GM03348 (cell line): ENCODE measurements around the gene GLIPR2.
"Not testable (repeated sequence)": the region's sequence is repeated elsewhere in the genome, so short reads cannot be mapped to it uniquely, and the experiment has no call there.

ENCODE experiments used
- DNase-seq: peaks from one replicate; pipeline ENCODE4 v3.0.0; 2012; ENCODE audit warnings: low spot score

Gene GLIPR2

GRCh38 chr9:36136272-36136893, at the start of gene GLIPR2:
Gene GLIPR2 (plus strand): TSS chr9:36136733. CDS start chr9:36136779, 46 bp downstream.
- peak; percentile 97 for DNase-seq

GRCh38 chr9:36087054-36087453, 49.5 kb upstream of the GLIPR2 start:
- not testable (repeated sequence) for DNase-seq

- DNase-seq, result no peak
Observed at GRCh38 chr9:36088020-36088419, 48.5 kb upstream of the GLIPR2 start.

DNA sequence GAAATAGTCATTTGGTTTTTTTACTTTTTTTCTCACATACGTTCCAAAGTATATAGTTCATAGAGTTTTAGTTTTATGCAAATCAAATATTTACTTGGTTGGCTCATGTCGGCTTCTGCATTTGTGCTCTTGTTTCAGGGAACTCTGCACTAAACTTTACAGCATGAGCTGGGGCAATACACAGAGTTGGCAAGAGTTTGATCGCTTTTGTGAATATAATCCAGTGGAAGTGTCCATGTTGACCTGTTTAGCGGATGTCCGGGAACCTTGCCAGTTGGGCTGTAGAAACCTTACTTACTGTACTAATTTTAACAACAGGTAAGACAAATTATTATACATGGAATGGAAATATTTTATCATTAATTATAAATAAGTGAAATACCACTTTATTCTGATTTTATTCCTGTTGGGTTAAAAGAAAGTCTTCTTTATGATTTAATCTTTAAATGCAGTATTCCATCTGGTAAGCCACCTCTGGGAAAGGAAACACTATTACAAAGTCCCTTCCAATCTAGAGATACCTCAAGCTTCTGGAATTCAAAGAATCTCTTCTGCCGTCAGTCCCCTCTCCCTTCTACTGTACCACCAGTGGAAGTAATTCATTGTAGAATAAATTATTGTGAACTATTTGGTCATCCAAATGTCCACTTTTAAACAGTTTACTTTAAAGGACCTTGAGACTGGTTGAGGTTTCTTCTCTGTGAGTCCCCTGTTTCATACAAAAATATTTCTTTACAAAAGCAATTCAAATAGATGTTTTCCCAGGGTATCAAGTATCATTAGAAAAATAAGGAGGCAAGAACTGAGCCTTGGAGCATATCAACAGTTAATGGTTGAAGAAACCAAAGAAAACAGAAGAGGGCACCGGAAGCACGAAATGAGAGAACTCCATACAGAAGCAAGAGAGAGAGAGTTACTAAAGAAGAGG, 45.2 kb upstream of the GLIPR2 start:
- peak; percentile 58 for DNase-seq

DNA sequence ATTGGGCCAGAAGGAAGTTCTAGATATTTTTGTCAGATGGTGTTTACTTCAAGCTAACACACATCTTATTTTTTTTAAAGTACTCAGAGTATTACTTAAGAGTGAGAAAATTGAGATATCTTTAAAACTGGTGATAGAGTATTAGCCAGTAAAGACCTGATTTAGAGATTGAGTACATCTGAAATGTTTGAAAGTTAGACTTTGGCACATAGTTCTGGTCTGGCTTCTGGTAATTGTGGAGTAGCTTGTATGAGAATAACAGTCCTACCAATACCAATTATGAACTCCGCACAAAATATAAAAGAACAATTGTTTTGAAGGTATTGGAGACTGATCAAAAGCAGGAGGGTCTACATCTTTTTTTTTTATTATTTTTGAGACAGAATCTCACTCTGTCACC, 44.5 kb upstream of the GLIPR2 start:
- DNase-seq, result no peak

DNA sequence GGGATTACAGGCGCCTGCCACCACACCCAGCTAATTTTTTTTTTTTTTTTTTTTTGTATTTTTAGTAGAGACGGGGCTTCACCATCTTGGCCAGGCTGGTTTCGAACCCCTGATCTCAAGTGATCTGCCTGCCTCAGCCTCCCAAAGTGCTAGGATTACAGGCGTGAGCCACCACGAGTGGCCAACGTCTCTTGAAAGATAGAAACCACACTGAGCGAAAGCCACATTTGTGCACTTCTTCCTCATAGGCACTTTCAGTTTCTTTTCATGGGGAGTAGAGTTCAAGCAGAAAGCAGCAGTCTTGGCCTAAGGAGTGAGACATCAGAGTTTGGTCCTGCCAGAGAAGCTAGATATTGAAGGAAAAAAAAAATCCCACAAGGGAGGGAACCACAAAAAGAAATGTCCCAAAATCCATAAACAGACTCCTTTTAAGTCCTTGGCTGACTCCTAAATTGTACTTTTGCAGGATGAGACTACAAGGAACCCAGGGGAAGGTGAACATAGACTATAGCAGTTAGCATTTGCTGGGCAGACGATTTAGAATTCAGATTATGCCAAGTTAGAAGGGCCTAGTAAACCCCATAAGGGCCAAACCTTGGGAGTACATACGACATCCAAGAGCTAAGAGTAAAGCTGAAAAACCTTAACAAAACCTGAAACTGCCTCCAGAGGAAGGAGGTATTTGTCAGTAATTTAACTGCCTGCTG, 43.9 kb upstream of the GLIPR2 start:
- no peak for DNase-seq

DNA sequence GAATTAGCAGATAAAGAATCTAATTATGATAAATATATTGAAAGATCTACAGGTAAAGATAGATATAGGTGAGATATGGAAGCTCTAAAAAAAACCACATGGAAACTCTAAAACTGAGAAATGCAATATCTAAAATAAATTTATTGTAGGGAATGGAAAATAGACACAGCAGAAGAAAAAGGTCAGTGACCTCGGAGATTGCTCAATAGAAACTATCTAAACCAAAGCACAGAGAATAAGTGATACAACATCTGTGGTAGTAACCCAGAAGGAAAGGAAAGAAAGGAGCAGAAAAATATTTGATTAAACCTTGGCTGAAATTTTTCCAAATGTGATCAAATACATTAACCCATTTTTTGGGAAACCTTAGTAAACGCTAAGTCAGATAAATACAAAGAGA, 43.1 kb upstream of the GLIPR2 start:
- DNase-seq, result no peak

GRCh38 chr9:36099718-36100117, 36.8 kb upstream of the GLIPR2 start:
- DNase-seq, result no peak

DNA sequence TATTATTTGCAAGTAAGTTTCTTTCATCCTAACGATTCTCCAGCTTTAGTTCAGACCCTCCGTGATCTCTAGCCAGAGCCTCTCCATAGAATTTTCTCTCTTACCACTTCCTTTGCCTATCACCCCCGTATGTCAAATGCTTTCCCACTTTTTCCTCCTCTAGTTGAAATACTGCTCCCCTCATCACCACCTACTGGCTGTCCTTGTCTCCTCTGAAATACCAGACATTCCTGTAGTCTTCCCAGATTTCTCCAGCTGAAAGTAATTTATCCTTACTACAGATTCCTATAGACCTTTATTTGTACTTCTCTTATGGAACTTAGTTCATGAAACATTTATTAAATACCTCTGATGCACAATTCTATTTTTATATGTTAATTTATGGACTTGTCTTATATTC, 36.0 kb upstream of the GLIPR2 start:
- peak; percentile 76 for DNase-seq

DNA sequence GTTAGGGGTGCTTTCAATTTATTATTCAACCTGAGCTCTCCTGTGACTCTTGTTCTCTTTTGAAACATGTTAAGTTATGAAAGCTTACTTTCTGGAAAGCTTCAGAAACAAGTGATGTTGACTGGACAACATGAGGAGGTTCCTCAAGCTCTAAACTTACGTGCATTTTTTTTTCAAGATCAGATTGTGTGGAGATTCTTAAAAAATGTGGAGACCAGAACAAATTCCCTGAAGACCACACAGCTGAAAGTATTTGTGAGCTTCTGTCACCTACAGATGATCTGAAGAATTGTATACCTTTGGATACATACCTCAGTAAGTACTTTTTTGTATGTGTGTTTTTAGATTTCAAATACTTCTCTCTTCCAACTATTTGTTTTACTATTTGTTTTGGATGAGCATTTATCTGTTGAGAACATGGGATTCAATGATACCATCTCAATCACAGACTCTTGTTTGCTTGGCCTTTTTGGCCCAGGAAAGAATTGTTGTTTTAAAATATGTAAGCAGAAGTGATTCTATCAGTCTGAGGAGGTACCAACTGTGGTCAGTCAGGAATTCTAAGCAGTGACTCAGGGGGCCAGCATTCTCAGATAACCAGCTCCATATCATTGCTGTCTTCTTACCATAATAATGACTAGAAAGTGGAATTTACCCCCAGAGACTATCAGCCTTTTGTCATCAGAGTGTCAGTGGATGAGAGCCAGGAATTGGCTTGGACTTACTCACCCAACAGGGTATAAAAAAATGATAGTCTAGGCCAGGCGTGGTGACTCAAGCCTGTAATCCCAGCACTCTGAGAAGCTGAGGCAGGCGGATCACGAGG, 34.4 kb upstream of the GLIPR2 start:
- peak; percentile 85 for DNase-seq

DNA sequence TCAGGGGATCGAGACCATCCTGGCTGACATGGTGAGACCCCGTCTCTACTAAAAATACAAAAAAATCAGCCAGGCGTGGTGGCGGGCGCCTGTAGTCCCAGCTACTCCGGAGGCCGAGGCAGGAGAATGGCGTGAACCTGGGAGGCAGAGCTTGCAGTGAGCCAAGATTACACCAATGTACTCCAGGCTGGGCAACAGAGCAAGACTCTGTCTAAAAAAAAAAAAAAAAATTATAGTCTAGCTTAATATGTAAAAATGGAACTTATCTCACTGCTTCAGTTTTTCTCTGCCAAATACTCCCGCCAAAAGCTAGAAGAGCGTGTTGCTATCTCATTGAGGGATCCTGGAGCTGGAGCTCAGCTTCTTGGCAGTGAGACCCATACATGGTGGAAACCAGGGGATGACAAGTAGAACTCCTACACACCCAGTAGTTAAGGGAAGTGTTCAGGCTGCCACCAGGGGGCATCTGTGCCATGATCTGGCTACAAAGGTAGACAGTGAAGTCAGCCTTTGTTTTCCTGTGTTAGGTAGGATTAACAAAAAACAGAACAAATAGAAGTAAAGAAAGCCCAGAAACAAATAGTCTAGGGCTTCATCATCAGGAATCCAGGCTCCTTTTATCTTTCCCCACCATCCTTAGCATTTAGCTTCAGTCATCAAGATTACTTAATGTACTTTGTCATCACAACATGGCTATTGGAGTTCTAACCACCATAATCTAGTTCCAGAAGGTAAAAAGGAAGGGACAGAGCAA, 33.6 kb upstream of the GLIPR2 start:
- peak; percentile 58 for DNase-seq

DNA sequence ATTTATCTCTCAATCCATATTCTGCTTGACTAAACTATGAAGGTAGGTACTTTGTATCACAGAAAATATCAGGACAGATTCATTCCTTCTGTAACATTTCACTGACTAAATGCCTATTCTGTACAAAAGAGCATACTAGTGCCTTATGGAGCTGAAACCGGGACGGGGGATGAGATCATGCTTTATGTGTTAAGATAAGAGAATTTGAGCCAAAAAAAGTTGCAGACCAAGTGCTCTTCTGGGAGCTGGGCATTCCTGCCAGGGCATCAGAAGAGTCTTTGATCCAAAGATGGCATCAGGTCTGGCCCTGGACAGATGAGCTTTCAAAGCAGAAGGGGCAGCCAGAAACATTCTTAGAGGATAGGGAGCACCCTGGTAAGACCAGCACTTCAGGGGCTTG, 27.5 kb upstream of the GLIPR2 start:
- DNase-seq, result no peak

DNA sequence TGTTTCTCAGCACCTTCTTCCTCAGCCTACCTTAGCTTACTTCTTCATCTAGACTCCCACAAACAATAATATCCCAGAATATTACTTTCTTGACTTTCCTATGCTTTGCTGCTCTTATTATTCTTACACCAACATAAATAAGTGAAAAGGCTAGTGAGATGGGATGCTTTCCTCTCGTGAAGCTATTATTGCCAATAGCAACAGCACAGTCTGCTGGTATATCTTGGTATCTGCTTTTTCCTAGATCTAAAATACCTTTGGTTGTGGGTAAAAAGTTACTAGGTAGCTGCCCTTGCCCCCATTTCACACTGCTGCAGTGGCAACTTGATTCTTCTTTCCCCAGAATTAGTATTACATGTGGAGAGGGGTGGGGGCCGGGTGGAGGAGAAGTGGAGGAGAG, 26.1 kb upstream of the GLIPR2 start:
- DNase-seq, result no peak

GRCh38 chr9:36112516-36112915, 24.0 kb upstream of the GLIPR2 start:
- no peak for DNase-seq

DNA sequence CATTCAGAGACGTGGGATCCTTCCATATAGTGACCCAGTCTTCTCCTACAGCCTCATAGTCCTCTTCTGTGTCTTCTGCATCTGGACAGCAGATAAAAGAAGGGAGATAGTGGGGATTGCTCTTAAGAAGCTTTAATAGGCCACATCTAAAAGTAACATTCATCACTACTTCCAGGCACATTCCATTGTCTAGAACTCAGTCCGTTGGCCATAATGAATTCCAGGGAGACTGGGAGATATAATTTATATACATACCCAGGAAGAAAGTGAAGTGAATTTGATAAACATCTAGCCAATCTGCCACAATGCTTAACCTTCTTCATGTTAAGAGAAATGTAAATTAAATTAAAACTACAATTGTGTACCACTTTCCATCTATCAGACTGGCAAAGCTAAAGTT, 22.5 kb upstream of the GLIPR2 start:
- DNase-seq, result no peak

DNA sequence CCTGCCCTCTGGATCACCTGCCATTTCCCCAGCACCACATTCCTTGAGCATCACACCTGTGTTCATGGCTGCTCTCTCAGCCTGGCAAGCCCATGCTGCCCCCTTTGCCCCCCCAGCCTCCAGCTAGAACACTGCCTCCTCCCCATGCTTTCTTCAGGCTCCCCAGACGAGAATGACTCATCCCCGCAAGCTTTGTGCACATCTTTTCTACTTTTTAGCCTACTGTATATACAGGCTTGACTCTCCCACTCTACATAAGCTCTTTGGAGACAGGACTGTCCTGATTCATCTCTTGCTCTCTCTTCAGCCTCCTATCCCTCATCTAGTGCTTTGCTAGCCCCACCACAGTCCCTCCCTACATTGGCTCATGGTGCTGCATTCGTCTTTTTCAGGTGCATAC, 19.9 kb upstream of the GLIPR2 start:
- no peak for DNase-seq

DNA sequence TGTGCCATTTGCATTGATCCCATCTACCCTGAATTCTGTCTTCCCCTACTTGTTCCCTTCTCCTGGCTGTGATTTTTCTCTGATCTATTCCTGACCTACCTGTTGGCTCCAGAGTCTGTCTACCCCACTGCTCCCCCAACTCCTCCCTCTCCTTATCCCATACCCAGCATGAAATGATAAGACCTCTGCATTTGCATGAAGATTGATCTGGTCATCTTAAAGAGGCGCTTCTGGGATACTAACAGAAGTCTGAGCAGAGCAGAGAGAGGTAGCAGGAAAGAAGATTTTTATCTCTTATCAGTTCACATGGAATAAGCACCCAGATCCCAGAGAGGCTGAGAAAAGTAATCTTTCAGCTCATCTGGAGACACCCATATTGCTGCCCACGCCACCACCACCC, 18.3 kb upstream of the GLIPR2 start:
- DNase-seq, result no peak

DNA sequence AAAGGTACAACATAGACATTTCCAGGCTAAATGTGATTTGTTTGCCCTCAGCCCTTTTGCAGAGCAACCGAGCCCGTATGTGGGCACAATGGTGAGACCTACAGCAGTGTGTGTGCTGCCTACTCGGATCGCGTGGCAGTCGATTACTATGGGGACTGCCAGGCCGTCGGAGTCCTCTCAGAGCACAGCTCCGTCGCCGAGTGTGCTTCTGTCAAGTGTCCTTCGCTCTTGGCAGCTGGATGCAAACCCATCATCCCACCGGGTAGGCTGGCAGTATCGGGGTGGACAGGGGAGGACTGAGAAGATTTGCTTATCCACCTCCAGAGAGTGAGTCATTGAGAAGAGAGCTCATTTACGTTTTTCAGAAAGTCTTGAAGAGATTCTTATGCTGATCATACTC, 17.8 kb upstream of the GLIPR2 start:
- DNase-seq, result no peak

DNA sequence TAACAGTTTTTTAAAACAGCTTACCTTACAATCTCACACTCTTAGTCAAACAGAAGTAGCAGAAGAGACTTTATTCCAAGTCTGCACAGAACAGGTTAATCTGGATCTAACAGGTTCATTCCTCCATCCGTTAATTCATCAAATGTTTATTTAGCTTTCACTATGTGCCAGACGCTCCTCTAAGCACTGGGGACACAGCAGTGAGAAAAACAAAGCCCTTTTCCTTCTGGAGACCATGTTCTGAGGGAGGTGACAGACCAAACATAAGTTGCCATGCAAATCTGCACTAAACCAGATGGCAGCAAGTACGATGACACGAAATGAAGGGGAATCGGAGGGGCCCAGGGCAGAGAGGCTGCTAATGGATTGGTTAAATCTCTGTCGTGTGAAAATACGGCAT, 17.1 kb upstream of the GLIPR2 start:
- DNase-seq, result no peak

DNA sequence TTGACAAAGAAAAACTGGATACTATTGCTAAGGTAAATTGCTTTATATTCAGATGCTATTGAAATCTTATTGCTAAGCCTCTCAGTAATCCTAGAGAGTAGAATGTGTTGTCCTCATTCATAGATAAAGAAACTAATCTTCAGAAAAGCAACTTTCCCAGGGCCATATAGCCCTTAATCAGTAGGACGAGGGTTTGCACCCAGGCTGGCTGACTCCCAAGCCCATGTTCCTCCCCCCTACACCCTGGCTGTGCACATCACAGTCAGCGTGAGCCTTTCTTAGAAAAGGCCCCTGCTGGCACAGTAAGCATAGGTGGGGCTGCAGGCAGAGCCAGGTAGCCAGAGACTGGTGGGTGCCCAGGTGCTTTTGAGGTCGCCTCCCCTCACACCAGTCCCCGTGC, 15.8 kb upstream of the GLIPR2 start:
- DNase-seq, result no peak

DNA sequence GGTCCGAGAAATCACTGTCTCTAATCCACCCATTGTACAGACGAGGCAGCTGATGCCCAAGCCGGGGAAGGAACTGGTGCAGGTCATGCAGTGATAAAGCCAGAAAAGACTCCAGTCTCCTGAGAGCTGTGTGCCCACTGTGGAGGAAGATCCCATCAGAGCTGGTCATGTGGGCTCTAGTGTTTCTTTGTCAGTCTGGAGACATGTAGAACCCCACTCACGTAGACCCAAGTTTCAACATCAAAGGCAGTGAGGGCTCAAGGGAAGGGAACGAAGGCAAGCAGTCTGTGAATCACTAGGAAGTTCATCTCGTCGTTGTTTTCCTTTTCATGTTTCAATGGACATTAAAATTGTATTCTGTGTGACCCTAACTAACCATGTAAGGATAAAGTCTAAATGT, 14.6 kb upstream of the GLIPR2 start:
- no peak for DNase-seq
